HG02763 (cell line): Measurements from ENCODE around the gene SPTA1.

ENCODE experiments used
- ATAC-seq: cut with Tn5 transposase; IDR thresholded peaks from one replicate; pipeline ENCODE4 v1.9.1; 2021; ENCODE audit warnings: mild to moderate bottlenecking, moderate library complexity; ENCODE audit not compliant: unreplicated experiment

SPTA1 gene

DNA sequence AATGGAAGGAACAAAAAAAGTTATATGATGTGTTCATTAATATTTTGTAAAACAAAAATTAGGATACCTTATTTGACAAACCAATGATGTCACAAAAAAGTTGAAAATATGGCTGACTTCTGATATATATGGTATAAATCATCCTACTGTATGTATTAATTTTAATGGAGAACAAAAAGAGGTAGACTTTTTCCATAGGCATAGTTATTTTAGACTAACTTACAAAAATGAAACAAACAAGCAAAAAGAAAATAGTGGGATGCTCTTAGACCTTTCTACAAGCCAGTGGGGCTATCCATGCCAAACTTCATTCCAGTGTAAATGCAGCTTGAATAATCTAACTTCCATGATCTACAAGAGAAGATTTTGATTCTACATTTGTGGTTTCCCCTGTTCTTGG is 522 bp upstream of the SPTA1 start:
- ATAC-seq = no peak

DNA sequence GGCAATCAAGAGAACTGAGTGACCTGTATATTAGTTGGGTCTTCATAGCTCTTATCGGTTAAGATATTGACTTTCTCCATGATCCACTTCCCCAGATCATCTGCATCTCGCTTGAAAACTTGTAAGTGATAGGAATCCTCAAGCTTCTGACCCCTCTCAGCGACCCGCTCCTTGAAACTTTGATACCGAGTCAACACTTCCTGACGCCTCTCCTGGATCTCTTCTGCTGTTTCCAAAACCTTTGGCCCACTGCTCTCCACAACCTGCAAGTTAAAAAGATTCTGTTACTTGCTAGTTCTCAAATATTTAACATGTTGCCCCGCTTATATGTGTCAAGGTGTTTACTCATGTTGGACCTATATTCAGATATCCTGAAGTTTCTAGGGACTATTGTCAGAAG is 1.4 kb downstream of the SPTA1 start:
- ATAC-seq = no peak

DNA sequence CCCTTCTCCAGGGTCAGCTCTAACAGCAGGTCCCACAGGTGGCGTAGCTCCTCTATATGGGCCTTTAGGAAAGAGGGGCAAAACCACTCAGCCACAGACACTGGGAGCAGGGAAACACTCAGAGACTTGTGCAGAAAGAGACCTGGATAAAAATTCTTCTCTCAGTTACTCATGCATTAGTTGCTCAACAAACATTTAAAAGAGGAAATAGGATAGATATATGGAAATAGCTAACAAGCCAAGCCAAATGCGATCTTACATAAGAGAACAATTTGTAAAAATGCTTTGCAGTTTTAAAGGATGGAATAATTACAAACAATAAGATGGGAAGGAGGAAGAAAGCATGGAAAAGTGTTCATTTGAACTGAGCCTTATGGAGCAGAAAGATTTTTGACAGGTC is 4.9 kb downstream of the SPTA1 start:
- no peak for ATAC-seq

GRCh38 chr1:158679289-158679688 is 7.2 kb downstream of the SPTA1 start:
- no peak for ATAC-seq

DNA sequence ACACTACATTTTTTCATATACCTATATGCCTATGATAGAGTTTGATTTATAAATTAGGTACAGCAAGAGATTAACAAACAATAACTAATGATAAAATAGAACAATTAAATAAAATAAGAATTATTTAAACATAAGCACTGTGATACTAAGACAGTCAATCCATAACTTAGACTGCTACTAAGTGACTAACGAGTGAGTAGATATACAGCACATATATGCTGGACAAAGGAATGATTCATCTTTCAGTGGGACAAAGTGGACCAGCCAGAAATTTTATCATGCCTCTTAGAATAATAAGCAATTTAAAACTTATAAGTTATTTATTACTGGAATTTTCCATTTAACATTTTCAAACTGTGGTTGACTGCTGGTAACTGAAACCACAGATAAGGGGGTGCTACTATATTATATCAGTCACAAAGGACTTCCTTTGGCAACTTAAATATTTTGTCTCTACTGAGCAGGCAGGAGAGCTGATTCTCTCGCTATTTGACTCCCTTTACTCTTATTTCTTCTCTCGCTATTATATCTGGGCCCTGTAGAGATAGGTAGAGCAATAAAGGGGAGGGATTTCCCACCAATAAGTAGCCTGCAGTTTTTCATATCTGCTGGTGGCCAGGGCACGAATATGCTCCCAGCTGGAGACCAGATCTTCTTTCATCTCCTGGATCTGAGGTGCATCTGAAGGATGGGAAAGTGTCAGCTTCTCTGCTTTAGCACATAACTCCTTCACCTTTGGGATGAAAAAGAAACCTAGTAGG is 10.8 kb downstream of the SPTA1 start:
- no peak for ATAC-seq

DNA sequence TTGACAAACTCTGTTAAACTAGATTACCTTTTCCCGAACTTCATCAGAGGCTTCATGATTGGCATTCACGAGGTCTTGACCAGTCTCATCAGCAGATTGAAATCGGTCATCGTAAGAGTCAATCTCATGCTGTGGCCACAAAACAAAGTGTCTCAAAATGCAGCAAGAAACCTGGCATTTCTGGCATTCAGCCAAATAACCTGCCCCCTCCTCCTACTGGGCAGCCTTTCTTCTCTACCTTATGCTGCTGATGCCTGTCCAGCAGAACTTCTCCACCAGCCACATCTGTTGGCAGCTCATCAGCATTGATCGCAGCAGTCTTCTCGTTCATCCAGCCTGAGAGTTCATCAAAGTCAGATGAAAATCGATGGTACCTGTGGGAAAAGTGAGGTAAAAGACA is 12.2 kb downstream of the SPTA1 start:
- no peak for ATAC-seq

GRCh38 chr1:158666037-158666436 is 20.5 kb downstream of the SPTA1 start:
- ATAC-seq = no peak

DNA sequence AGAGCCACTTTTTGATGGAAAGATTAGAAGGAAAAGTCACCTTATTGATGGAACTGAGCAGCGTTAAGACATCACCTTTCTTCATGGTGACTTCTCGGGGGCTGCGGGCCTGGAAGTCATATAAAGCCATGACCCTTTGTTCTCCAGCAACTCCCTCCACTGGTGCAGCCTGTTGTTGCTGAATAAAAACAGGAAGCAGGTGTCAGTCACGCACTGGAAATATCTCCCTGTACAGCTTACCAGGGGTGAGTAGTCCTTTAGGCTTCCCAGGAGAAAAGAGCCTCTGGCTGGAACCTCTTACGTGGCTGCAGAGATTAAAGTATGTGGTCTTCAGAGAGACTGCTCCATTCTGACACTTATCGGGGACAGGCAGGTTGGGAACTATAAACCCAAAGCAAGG is 31.9 kb downstream of the SPTA1 start:
- no peak for ATAC-seq

DNA sequence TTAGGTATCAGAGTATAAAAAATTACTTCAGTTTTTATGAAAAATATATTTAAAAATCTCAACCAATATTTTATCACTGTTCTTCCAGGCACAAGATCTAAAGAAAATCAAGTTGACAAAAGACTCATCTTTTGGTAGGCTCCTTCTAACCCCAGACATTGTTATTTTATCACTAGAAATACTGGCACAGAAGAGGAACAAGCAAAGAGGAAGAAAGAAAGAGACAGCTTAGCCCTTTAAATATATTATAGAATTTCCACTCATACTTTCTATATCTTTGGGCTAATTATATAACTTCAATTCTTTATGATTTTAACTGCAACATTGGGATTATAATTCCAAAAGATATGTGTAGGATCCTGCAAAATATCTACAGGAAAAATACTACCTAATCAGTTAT is 32.4 kb downstream of the SPTA1 start:
- ATAC-seq = no peak

- ATAC-seq = no peak
These were observed 33.7 kb downstream of the SPTA1 start for GRCh38 chr1:158652721-158653334.

DNA sequence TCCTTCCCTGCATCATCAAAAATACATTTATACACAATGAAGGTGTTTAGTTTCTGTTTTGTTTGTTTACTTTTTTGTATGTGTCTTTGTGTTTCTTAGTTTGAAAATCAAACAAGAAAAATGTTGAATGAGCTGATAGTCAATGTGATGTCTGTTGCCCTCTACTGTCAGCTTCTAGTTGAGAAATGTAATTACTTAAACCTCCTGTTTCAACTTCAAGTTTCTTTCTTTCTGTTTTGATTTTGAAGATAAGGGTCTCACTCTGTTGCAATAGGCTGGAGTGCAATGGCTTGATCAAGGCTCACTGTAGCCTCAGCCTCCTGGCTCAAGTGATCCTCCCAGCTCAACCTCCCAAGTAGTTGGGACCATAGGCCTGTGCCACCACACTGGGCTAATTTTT is 37.5 kb downstream of the SPTA1 start:
- ATAC-seq = no peak

GRCh38 chr1:158646465-158646864 is 40.0 kb downstream of the SPTA1 start:
- ATAC-seq = no peak

GRCh38 chr1:158644449-158644848 is 42.1 kb downstream of the SPTA1 start:
- ATAC-seq = no peak

DNA sequence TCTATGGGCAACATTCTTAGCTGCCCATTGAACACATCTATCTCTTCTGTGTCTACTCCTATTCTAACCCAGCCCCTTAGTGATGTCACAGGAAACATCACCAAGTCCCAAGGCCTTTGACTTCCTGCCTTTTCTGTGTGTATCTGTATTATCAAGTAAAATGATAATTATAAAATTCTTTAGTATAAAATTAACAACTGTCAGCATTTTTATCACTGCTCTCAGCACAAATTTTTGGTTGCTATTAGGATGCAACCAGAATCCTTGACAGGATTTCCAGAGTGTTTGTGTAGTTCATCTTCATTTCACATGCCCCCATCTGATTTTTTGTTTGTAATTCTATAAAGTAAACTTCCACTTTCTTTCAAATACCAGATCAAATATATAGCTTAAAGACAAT is 47.6 kb downstream of the SPTA1 start:
- ATAC-seq = no peak

GRCh38 chr1:158638146-158638545 is 48.4 kb downstream of the SPTA1 start:
- no peak for ATAC-seq

DNA sequence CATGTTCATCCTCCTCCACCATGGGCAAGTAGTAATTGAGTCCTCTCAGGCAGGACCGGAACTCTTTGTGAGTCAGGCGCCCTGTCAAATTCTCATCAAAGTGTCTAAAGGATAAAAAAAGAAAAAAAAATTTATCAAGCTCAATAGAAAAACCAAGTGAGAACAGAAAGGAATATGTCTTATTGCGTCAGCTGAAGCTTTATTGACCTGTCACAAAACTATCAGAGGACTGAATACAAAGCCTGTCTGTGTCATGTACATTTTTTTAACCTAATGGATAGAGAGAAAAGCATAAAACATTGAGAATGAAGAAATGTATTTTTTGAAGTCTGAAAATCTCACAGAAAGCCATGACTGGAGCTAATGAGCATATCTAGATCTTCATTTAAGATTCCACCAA is 72.8 kb downstream of the SPTA1 start:
- no peak for ATAC-seq

DNA sequence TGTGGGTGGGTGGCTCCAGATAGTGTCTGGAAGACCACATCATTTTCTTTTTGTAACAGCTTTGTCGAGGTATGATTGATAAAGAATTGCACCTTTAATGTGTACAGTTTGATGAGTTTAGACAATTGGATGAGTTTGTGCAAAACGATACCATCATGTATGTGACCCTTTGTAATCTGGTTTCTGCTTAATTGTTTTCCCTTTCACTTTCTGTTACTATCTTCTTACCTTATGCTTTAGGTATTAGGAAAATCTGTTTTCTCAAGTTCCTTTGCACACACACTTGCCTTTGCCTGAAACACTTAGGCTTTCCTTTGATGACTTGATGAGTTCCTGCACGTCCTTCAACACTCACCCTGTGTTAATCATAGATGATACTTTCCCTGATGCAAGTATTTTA is 74.6 kb downstream of the SPTA1 start:
- ATAC-seq = no peak

DNA sequence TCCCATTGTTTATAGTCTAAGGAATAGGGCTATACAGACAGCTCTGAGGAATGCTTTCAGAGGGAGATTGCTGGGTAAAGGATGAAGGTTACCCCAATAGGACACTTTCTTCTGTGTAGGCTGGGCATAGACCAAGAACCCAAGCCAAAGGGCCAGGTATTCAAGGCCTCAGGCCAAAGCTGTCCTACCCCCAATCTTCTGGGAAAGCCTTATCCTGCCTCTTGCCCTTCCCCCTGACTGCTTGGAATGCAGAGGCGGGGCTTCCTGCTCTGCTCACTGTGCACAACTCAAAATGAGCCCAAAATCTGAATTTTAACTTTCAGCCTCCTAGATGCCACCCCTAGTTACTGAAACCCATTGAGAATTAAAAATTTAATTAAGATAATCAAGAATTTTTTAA is 79.2 kb downstream of the SPTA1 start:
- no peak for ATAC-seq

GRCh38 chr1:158604968-158605367 is 81.5 kb downstream of the SPTA1 start, which contains the start of gene OR10Z1:
Gene OR10Z1 (plus strand): TSS chr1:158605268. CDS start chr1:158606439, 1,171 bp downstream.
- ATAC-seq = no peak

DNA sequence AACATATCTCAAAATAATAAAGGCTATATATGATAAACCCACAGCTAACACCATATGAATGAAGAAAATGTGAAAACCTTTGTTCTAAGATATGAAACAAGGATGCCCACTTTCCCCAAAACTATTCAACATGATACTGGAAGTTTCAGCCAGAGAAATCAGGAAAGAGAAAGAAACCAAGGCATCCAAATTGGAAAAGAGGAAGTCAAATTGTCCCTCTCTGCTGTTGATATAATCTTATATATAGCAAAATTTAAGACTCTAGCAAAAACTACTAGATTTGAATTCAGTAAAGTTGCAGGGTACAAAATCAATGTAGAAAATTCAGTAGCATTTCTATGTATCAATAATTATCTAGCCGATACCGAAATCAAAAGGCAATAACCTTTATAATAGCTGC is 85.8 kb downstream of the SPTA1 start:
- no peak for ATAC-seq

- ATAC-seq = no peak
These were observed 99.6 kb downstream of the SPTA1 start for GRCh38 chr1:158586942-158587341.

DNA sequence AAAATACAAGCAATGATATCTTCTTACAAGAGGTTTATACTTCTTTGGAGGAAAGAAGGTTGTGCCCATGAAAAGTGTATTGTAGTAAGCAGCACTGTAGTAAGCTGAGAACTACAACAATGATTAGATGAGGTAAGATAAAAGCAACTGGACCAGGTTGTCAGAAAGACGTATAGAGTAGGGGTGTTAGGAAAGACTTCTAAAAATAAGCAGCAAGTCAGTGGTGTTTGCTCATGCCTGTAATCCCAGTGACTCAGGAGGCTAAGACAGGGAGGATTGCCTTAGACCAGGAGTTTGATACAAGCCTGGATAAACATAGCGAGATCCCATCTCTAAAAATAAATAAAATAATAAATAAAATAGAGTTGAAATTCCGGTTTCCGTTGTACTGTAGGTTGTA is 102.6 kb downstream of the SPTA1 start:
- no peak for ATAC-seq

DNA sequence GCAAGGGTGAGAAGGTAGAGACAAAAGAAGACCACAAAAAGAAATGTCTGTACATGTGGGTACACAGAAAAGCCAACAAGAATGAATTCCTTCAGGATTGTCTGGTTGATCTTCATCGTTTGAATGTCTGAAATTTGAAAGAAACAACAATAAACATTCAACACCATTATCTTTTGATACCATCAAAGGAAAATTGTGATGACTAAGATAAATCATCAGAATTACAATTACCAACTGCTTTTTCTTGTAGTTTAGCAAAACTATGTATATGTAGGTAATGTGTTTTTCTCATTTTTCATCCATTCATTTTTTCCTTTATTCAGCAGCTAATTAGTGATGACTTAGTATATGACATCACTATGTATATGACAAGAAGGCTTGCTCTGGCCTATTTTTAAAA is 106.8 kb downstream of the SPTA1 start, which contains the start of gene OR10X1:
OR10X1 (minus strand) TSS at position 167 of the 400 bp plus-strand sequence; CDS start at position 167, 0 bp downstream.
- ATAC-seq = no peak
